Measurements from ENCODE around the gene STK32C. TPM values are rescaled to one million over a fixed set of nuclear protein-coding genes. Genes with fewer than 3 reads are reported as not detected.

Gene STK32C
- total RNA-seq, result 1 to 10 TPM in 1 of 2 donors, under 1 TPM in 1; 0.78 to 4.0 TPM

- TF ChIP-seq CTCF (IDR thresholded peaks at IDR 0.05) (peak in 1 of 7 experiments; percentile 4), POLR2A (IDR thresholded peaks at IDR 0.05) (peak; percentile 17 to 57 (median 52))
- peak within 1 kb of the TSS; percentile 55 to 73 (median 64) for H3K27ac ChIP-seq
- intact Hi-C loops (cut with DNase I), result loop anchor here (10.0 kb wide), 1 partner anchor 157 kb away; no protein-coding TSS in a partner anchor
- peak; percentile 91 to 94 (median 94) for DNase-seq
- H3K4me3 ChIP-seq, result peak within 1 kb of the TSS; percentile 61 to 96
- WGBS, 2 donors, result 0% methylated on average over 10 to 24 of the region's 84 CpGs
- ATAC-seq, result peak; percentile 86
- no peaks in the 10 kb centered on the region for H3K36me3 ChIP-seq (replicated peaks in 1 of 2; ENCODE audit: insufficient read depth in 1 of 2, low read depth in 2 of 2)
- H3K4me1 ChIP-seq, result peaks cover 30% of the 10 kb centered on the region
- no peaks in the 10 kb centered on the region for H3K27me3 ChIP-seq
- no peaks in the 10 kb centered on the region for H3K9me3 ChIP-seq
Observed at GRCh38 chr10:132307823-132308586, at the start of gene STK32C. Gene STK32C, minus strand, starts transcription at chr10:132307950. Its CDS starts 117 bp downstream, at chr10:132307833.

GRCh38 chr10:132356621-132357195, 49.0 kb upstream of the STK32C start:
- DNase-seq (no peak), ATAC-seq (no peak)
- WGBS, 2 donors, result 88 to 95% methylated on average over 12 of the region's 12 CpGs
- Histone ChIP-seq H3K4me3 (no peak overlapping the region), H3K27ac (no peak overlapping the region), H3K36me3 (replicated peaks in 1 of 2; ENCODE audit: insufficient read depth in 1 of 2, low read depth in 2 of 2) (no peaks in the 10 kb centered on the region), H3K9me3 (no peaks in the 10 kb centered on the region), H3K27me3 (no peaks in the 10 kb centered on the region), H3K4me1 (no peaks in the 10 kb centered on the region)
- TF ChIP-seq POLR2A (IDR thresholded peaks at IDR 0.05) (no peak), CTCF (IDR thresholded peaks at IDR 0.05) (no peak)
- intact Hi-C loops (cut with DNase I), result no loop called here

- ATAC-seq (no peak), DNase-seq (no peak)
- intact Hi-C loops (cut with DNase I), result no loop called here
- H3K4me3 ChIP-seq, result no peak overlapping the region
- H3K36me3 ChIP-seq (replicated peaks in 1 of 2; ENCODE audit: insufficient read depth in 1 of 2, low read depth in 2 of 2), result no peaks in the 10 kb centered on the region
- no peaks in the 10 kb centered on the region for H3K27me3 ChIP-seq
- H3K4me1 ChIP-seq, result no peaks in the 10 kb centered on the region
- no peaks in the 10 kb centered on the region for H3K9me3 ChIP-seq
- H3K27ac ChIP-seq, result no peak overlapping the region
- no peak for TF ChIP-seq CTCF (IDR thresholded peaks at IDR 0.05)
- WGBS, 2 donors, result 93 to 96% methylated on average over 11 to 13 of the region's 13 CpGs
Observed at GRCh38 chr10:132355754-132356153, 48.0 kb upstream of the STK32C start.

GRCh38 chr10:132355297-132355696, 47.5 kb upstream of the STK32C start:
- Histone ChIP-seq H3K4me1 (no peaks in the 10 kb centered on the region), H3K36me3 (replicated peaks in 1 of 2; ENCODE audit: insufficient read depth in 1 of 2, low read depth in 2 of 2) (no peaks in the 10 kb centered on the region), H3K27me3 (no peaks in the 10 kb centered on the region), H3K27ac (no peak overlapping the region), H3K4me3 (no peak overlapping the region), H3K9me3 (no peaks in the 10 kb centered on the region)
- ATAC-seq (no peak), DNase-seq (no peak)
- TF ChIP-seq POLR2A (IDR thresholded peaks at IDR 0.05), result no peak
- TF ChIP-seq CTCF (IDR thresholded peaks at IDR 0.05), result no peak
- 80 to 83% methylated on average over 7 to 16 of the region's 17 CpGs for WGBS, 2 donors
- intact Hi-C loops (cut with DNase I), result no loop called here

Measured in body of pancreas (tissue), 4 donors.